OCI-LY3 (cell line): ENCODE results near the gene HS3ST2.

Experiments
- CTCF ChIP-seq: fragments of 200-600, 300-600 bp; sonication (generic); IDR thresholded peaks from 2 replicates; pipeline ENCODE4 v1.5.1; 2014; ENCODE audit warnings: antibody characterized with exemption, low read length, low read depth
- EZH2phosphoT487 ChIP-seq: fragments of 200-600 bp; shearing (Covaris generic); IDR thresholded peaks from 2 replicates; pipeline ENCODE4 v1.6.1; 2018; ENCODE audit warnings: antibody characterized with exemption, mixed run types, low read depth

GRCh38 chr16:22797551-22797950, 16.4 kb upstream of the HS3ST2 start:
- TF ChIP-seq CTCF (no peak), EZH2phosphoT487 (no peak)
